Head of caudate nucleus (tissue), 42 donors: Measurements from ENCODE around the gene SRSF7.
A peak's percentile ranks its signal among the peaks of the same experiment; 100 is the strongest.
"Not testable (repeated sequence)": the region's sequence is repeated elsewhere in the genome, so short reads cannot be mapped to it uniquely, and the experiment has no call there.

ENCODE experiments used
- DNase-seq, 42 donors: peaks; one replicate each; pipeline versions ENCODE4 v3.0.0 to v3.0.0-alpha.2; 2020 to 2021; ENCODE audit warnings: mixed read lengths in 7 of 42
- intact Hi-C: fragments of 100-400 bp; cut with DNase I; formaldehyde crosslinking; loops from one replicate; pipeline ENCODE4 v1.15.0; 2022

SRSF7 gene

DNA sequence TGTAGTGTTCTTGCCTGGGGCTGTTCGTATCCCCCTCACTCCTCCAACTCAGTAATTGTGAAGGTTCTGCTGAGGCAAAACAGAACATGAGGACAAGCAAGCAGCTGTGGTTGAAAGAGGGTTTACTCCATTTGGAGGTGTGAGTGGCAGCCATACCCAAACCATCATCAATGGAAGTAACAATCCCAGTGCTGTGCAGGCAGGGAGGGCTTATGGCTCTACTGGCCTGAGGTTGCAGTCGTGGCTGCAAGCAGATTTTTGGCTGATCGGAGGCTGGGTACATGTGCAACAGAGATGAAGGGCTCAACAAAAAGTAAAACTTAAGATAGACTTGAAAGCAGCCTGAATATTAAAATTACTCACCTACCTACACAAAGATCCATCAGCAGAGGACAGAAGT is 13.2 kb downstream of the SRSF7 start:
- intact Hi-C loops = no loop called here
- peak in 4 of 42 donors; percentile 15 to 44 (median 30) for DNase-seq

DNA sequence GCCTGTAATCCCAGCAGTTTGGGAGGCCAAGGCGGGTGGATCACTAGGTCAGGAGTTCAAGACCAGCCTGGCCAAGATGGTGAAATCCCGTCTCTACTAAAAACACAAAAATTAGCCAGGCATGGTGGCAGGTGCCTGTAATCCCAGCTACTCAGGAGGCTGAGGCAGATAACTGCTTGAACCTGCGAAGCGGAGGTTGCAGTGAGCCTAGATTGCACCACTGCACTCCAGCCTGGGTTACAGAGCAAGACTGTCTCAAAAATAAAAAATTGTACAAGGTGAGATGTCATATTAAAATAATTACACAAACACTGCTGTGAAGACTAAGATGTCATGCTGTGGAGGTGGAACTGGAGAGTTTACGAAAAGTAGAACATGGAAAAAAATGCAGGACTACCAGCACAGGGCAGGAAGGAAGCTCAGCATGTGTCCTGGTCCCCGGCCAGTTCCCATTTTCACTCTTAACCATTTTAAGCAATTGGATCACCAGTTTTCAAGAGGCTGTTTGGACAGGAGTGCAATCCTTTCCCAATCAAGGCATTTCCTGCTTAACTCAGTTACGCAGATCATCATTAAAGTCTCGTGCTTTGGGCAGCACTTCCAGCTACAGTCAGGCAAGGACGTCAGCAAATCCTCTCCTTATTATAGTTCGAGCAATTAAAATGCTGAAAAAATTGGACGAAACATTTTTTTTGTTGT is 14.0 kb downstream of the SRSF7 start:
- intact Hi-C loops = not testable (repeated sequence)
- DNase-seq = peak in 10 of 42 donors; percentile 13 to 54 (median 28)

DNA sequence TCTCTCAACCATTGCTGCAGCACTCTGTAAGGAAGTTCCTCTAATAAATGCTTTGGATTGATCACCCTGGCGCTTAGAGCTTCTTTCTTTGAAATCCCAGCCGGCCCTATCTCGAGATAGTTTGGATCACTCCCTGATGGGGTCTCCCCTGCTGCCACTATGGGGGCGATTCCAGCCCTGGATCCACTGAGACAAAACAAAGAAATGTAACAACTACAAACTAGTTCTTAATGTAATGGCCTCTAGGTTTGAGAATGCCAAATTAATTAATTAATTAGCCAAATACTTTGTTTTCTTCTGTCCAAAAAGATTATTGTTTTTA is 15.2 kb downstream of the SRSF7 start:
- intact Hi-C loops = no loop called here
- DNase-seq = peak in 1 of 42 donors; percentile 28

DNA sequence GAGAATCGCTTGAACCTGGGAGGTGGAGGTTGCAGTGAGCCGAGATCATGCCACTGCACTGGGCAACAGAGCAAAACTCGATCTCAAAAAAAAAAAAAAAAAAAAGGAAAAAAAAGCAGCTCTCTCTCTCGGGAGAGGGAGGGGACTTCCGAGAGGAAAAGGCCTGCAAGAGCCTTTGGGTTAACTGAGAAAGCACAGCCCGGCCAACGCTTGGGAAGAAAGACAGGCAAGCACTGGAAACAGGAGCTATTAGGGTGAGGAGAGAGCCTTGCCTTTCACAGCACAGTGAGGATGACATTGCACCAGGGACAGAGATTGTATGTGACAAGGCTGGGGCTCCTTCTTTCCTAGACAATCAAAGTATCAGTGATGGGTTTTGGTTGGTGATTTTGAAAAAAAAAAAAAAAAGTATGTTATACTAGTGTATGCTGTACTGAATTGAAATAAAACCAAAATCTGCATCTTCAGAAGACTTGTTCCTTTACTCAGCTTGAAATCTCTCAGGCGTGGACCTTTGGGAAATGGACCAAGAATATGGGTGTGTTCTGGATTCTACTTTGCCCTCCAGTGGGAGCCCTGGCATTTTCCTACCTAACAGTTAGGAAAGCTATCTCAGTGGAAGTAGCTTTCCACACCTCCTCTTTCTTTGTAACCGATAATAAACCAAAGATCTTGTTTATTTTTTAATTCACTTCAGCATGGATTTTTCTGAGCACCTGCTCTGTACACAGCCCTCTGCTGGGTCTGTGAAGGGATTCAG is 16.7 kb downstream of the SRSF7 start:
- intact Hi-C loops = no loop called here
- peak in 2 of 42 donors; percentile 2 to 26 for DNase-seq

DNA sequence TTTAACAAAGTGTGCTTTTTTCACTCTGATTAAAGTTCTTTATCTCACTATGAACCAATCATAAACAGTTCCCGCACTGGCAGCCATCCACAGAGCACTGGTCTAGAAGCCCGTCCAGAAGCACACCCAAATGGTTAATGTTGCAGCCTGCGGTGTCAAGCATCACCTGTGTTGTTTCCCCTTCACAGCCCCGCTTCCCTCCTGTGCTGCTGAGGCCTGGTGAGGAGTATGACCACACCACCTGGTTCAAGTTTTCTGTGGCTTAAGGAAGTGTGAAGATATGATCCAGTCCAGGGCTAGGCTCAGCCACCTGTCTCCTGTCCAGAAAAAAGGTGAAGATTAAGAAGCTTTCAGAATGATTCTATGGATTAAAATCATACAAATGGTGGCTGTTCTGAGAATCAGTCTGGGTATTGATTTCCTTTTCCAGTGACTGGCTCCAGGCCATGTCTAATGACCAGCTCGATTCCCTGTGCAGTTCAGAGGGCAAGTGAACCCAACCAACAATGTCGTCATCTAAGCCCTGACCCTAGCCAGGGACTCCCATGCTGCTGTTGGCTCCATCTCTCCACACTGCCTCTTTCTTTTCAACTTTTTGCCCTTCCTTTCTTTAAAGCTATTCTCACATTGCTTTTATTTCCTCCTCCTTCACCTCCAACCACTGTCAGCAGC is 17.7 kb downstream of the SRSF7 start:
- intact Hi-C loops = no loop called here

DNA sequence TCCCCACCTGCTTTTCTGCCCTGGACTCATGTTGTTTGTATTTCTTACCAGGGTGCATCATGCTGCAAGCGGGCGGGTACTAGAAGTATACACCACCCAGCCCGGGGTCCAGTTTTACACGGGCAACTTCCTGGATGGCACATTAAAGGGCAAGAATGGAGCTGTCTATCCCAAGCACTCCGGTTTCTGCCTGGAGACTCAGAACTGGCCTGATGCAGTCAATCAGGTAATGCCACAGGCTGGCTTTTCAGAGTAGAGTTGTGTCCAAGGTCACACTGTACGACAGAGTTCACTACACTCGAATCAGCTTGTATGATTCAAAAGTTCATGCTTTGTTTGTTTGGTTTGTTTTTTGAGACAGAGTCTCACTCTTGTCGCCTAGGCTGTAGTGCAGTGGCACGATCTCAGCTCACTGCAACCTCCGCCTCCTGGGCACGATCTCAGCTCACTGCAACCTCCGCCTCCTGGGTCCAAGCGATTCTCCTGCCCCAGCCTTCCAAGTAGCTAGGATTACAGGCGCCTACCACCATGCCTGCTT is 19.4 kb downstream of the SRSF7 start:
- DNase-seq = peak in 3 of 42 donors; percentile 3 to 15 (median 5)
- intact Hi-C loops = no loop called here

More for the DNA sequence above, 17.7 kb downstream of the SRSF7 start:
- DNase-seq = peak in 2 of 42 donors; percentile 7 to 15

DNA sequence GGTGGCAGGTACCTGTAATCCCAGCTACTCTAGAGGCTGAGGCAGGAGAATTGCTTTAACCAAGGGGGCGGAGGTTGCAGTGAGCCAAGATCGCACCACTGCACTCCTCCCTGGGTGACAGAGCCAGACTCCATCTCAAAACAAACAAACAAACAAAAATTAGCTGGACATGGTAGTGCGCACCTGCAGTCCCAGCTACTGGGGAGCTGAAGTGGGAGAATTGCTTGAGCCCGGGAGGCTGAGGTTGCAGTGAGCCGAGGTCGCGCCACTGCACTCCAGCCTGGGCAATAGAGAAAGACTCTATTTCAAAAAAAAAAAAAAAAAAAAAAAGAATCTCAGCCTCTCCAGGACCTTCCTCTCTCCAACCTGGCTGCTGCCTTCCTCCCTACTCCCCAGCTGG is 20.1 kb downstream of the SRSF7 start:
- peak in 1 of 42 donors; percentile 3 for DNase-seq
- intact Hi-C loops = no loop called here

DNA sequence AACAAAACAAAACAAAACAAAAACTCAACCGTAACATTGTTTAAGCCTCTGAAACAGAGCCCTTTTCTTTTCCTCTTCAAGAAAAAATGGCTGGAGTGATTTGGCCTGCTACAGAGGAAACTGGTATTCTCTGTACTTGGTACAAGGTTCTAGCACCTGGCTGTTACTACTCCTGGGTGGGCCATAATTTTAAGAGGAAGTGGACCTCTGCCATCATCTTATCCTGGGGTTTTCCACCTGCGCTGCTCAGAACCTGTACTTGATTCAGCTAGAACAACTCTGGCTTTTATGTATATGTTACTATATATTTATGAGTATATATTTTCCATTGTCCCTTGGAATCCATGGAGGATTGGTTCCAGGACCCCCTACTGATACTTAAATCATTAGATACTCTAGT is 22.5 kb downstream of the SRSF7 start:
- intact Hi-C loops = no loop called here
- no peak for DNase-seq

DNA sequence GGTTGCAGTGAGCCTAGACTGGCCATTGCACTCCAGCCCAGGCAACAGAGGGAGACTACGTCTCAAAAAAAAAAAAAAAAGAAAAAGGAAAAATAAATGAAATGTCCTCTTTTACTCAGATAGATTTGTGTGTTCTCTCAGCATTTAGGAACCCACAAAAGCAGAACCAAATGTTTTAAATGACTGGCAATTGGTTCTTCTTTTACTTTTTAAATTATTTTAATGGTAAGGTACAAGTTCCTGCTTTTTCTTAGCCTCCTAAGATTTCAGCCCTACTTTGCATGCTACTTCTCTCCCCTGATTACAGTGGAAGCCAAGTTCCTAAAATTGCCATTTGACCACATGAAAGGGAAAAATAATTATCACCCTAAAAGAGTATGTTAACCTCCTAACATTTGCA is 23.5 kb downstream of the SRSF7 start:
- no peak for DNase-seq
- intact Hi-C loops = no loop called here

DNA sequence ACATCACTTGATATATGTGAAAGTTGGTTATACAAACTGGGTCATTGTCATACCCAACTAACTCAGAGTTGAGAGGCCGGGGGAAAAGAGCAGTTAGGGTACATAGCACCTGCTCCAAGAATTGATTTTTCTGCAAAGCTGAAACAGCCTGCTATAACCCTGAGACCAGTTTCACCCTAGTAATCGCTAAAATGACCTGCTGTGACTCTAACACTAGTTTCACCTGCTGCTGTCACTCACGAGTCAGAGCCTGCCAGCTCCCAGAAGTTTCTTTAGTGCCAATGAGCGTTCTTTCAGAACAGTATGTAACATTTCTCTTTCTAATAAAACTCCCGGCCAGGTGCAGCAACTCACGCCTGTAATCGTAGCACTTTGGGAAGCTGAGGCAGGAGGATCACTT is 28.0 kb downstream of the SRSF7 start:
- intact Hi-C loops = no loop called here
- DNase-seq = peak in 3 of 42 donors; percentile 7 to 15 (median 13)

DNA sequence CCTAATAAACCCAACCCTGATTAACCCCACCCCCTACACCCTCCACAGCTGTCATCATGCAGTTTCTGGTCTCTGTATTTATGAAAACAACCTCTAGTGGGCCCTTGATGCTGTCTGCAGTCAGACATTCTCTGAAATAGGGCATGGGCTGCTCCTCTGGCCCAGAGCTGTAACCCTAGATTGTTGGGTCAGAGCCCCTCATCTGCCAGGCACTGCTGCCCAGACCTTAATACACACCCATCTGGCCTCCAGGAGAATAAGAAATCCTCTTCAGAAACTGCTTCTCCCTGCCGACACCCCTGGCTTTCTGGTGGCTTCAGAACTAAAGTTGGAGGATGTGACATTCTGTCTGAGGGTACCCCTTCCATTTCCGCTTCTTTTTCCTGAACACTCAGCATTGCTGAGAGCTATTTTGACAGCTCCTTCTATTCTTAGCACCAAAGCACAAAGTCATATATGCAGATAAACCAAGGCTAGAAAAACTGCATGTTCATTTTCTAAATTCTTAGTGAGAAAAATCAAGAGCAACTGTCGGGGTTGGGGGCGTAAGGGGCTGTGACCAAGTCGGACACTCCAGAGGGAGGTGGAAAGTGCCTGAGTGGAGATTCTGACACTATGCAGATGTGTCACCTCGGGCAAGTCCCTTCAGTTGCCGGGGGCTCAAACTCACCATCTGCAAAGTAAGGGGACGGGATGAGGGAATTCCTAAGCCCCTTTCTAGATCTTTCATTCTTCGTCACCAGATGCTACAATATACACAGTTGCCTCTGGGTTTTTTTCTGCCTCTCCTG is 28.7 kb downstream of the SRSF7 start:
- intact Hi-C loops = no loop called here
- DNase-seq = peak in 3 of 42 donors; percentile 13 to 38 (median 24)

DNA sequence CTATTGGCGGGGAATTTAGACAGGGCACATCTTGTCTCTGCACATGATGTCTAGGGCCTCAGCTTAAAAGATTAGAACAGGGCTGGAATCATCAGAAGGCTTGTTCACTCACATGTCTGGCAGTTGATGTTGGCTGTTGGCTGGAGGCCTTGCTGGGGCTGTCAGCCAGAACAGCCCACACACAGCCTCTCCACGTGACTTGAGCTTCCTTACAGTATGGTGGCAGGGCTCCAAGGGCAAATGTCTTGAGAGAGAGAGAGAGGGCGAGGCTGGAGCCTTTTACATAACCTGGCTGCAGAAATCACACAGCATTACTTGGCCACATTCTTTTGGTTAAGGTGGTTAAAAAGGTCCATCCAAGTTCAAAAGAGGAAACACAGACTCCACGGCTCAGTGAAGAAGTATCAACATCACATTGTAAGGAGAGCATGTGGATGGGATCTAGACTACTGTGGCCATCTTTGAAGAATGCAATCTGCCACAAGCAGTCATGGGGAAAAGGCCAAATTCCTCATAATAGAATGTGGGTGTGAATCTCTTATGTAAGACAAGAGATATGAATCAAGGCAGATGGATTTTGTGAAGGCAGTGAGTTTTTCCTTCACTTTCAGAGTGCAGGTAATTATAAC is 30.4 kb downstream of the SRSF7 start:
- intact Hi-C loops = no loop called here
- DNase-seq = peak in 25 of 42 donors; percentile 12 to 73 (median 42)

DNA sequence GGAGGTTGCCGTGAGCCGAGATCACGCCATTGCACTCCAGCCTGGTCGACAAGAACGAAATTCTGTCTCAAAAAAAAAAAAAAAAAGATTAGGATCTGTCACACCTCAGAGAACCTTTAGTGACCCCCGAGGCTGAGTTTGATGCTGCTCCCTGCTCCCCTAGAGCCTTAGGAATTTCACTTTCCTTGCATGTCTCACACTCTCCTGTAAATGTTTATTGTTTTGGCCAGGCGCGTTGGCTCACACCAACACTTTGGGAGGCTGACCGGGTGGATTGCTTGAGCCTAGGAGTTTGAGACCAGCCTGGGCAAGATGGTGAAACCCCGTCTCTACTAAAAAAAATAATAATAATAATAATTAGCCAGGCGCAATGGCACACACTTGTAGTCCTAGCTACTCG is 31.5 kb downstream of the SRSF7 start:
- intact Hi-C loops = no loop called here
- peak in 1 of 42 donors; percentile 23 for DNase-seq

DNA sequence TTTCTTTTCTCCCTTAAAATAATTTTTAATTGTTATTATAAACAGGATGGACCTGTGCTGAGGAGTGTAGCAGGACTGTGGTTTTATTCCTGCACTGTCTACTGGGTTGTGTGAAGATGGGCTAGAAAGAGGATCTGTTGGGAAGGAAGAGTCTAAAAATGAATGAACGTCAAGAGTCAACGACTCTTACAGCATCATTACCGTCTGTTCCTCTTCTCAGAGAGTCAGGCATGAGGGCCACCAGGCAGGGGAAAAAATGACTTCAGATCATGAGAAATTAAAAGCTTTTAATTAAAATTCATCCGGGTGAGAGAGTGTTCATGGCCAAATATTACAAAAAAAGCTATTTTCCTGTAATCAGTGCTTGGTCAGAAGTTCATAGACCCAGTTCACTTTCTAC is 32.6 kb downstream of the SRSF7 start:
- intact Hi-C loops = no loop called here
- DNase-seq = no peak

DNA sequence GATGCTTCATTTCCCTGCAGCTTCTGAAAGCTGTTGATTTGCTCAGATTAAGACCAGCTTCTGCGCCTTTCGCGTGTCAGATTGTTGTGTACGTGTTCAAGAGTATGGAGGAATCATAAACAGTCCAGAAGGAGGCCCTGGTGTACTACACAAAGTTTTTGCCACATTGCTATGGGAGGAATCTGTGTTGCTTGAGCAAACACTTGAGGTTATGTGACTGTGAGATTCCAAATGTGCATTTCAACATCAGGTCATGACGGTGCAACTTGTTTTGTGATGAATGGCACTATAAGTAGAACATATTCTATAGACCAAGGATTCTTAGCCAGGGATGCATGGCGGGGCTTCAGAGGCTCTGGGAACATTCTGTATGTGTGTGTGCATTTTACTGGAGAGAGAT is 35.0 kb downstream of the SRSF7 start:
- intact Hi-C loops = no loop called here
- peak in 1 of 42 donors; percentile 7 for DNase-seq

DNA sequence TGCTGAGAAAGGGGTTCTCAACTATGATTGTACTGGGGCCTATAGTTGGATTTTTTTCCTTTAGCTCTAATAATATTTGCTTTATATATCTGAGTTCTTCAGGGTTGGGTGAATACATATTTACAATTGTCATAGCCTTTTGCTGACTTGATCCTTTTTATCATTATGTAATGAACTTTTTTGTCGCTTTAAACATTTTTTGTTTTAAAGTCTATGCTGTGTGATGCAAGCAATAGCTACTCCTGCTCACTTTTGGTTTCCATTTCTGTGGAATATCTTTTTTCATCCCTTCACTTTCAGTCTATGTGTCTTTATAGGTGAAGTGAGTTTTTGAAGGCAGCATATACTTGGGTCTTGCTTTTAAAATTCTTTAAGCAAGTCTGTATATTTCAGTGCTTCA is 36.2 kb downstream of the SRSF7 start:
- intact Hi-C loops = not testable (repeated sequence)

DNA sequence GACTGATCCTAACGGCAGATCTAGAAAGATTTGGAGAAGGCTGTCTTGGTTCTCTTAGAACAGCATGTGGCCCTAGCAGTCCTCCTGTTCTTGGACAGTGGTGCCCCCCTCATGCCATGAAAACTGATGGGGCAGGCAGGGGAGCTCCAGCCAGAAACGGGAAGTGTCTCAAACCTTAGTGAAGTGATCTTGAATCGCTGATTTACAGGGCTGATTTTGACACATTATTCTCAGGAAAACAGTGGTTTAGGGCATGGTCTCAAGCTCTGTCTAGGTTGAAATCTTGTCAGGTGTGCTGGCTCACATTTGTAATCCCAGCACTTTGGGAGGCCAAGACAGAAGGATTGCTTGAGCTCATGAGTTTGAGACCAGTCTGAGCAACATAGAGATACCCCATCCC is 37.8 kb downstream of the SRSF7 start:
- intact Hi-C loops = no loop called here
- DNase-seq = no peak

More for the DNA sequence above, 36.2 kb downstream of the SRSF7 start:
- DNase-seq = not testable (repeated sequence)

DNA sequence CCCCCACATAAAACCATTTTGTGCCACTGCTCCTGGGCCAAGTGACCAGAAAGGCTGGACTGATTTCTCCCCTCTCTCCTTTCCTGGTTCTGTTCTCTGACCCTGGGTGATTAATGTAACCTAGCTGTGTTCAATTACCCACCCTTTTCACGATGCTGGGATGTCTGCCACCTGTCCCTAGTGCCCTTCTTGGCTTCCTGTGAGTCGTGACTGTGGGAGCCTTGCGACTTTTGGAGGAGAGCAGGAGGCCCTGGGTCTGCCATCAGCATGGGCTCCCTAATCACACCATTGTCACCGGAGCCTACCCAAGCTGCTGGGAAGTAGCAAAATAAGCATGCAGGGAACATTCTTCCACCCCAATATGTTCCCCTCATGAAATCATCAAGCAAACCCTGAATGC is 38.3 kb downstream of the SRSF7 start:
- DNase-seq = no peak
- intact Hi-C loops = no loop called here

DNA sequence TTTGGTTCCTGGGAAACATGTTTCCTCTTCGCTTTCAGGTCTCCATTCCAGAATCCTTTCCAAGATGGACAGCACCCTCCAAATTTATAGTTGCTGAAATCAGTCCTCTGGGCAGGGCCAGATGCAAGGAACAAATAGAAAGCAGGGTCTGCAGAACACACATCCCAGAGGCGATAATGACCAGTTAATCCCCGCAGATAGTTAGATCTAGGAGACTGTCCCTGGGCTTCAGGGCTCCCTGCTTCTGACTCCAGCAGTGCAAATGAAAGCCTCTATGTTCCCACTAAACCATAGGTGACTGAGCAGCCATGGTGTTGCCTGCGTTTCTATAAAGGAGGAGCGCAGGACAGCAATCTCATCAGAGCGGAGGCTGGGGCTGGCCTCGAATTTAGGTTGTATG is 38.7 kb downstream of the SRSF7 start:
- DNase-seq = peak in 1 of 42 donors; percentile 4
- intact Hi-C loops = no loop called here
